HG03571 (cell line): ENCODE measurements around the gene ATP10A.
"Not testable (repeated sequence)": the region's sequence is repeated elsewhere in the genome, so short reads cannot be mapped to it uniquely, and the experiment has no call there.

ENCODE experiments used
- ATAC-seq: cut with Tn5 transposase; IDR thresholded peaks from one replicate; pipeline ENCODE4 v1.9.1; 2021; ENCODE audit not compliant: unreplicated experiment

The ATP10A gene

GRCh38 chr15:25776071-25776746 is 86.9 kb downstream of the ATP10A start:
- no peak for ATAC-seq

GRCh38 chr15:25775317-25775912 is 87.7 kb downstream of the ATP10A start:
- peak; percentile 83 for ATAC-seq

- ATAC-seq, result no peak
These were observed 88.3 kb downstream of the ATP10A start for GRCh38 chr15:25774871-25775270.

GRCh38 chr15:25773248-25773647 is 89.9 kb downstream of the ATP10A start:
- ATAC-seq, result no peak

GRCh38 chr15:25772500-25772899 is 90.6 kb downstream of the ATP10A start:
- ATAC-seq, result no peak

GRCh38 chr15:25771736-25772135 is 91.4 kb downstream of the ATP10A start:
- not testable (repeated sequence) for ATAC-seq

GRCh38 chr15:25771338-25771706 is 91.8 kb downstream of the ATP10A start:
- ATAC-seq, result no peak

GRCh38 chr15:25770618-25771337 is 92.3 kb downstream of the ATP10A start:
- ATAC-seq, result no peak

GRCh38 chr15:25770031-25770430 is 93.1 kb downstream of the ATP10A start:
- no peak for ATAC-seq

- ATAC-seq, result no peak
These were observed 94.9 kb downstream of the ATP10A start for GRCh38 chr15:25768271-25768670.

- ATAC-seq, result no peak
These were observed 95.6 kb downstream of the ATP10A start for GRCh38 chr15:25767356-25768151.

- ATAC-seq, result no peak
These were observed 96.7 kb downstream of the ATP10A start for GRCh38 chr15:25766417-25766816.

- ATAC-seq, result no peak
These were observed 98.0 kb downstream of the ATP10A start for GRCh38 chr15:25764980-25765735.

GRCh38 chr15:25763954-25764353 is 99.2 kb downstream of the ATP10A start:
- ATAC-seq, result no peak

- no peak for ATAC-seq
These were observed 99.8 kb downstream of the ATP10A start for GRCh38 chr15:25763331-25763751.

GRCh38 chr15:25761971-25762662 is 101.0 kb downstream of the ATP10A start:
- no peak for ATAC-seq

- ATAC-seq, result no peak
These were observed 103.7 kb downstream of the ATP10A start for GRCh38 chr15:25759421-25759820.

GRCh38 chr15:25758612-25759011 is 104.5 kb downstream of the ATP10A start:
- not testable (repeated sequence) for ATAC-seq

GRCh38 chr15:25743548-25744275 is 119.4 kb downstream of the ATP10A start:
- ATAC-seq, result no peak
